GM19372 (cell line): ENCODE data around the gene TNNI3.

Experiments
- ATAC-seq: cut with Tn5 transposase; IDR thresholded peaks from one replicate; pipeline ENCODE4 v1.9.1; 2021; ENCODE audit warnings: mild to moderate bottlenecking, low read depth, moderate library complexity; ENCODE audit not compliant: unreplicated experiment

The TNNI3 gene

DNA sequence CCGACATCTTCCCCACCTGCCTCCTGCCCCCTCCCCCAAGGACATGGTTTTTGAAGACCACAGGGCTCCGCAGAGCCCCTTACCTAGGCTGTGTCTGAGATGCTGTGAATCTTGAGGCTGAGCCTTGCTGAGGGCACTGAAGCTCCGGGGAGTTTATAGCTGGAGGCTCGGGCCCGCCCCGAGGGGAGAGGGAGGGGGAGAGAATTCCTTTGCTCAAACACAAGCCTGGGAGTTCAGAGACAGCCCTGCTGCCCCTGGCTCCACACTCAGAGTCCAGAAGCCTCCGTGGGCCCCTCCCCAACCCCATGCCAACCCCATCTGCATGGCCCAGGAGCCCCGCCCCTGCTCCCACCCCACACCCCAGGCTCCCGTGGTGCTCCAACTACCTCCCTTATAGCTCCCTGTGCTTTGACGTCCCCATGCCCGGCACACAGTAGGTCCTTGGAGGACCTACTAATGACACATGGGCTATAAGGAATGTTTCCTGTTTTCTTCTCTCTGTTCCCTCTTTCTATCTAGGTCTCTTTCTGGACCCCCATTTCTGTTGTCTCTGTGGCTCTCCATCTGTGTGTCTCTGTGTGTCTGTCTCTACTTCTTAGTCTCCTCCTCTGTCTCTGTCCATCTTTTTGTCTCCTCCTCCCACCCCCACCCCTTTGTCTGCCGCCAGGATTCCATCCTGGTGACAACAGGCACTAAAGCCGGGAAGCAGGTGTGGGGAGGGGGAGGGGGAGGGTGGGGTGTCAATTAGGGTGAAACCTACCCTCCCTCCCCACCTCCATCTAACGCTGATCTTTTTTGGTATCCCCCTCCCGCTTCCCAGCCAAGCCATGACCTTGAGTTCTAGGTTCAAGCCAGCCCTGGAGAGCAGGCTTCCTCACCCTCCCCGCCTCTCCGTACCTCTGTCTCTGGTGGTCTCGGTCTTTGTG, 8.2 kb downstream of the TNNI3 start, which contains the start of gene TNNT1:
Gene TNNT1, minus strand, starts transcription at position 129 of the 926 bp plus-strand sequence. CDS start 2,049 bp downstream, outside the sequence.
- no peak for ATAC-seq

DNA sequence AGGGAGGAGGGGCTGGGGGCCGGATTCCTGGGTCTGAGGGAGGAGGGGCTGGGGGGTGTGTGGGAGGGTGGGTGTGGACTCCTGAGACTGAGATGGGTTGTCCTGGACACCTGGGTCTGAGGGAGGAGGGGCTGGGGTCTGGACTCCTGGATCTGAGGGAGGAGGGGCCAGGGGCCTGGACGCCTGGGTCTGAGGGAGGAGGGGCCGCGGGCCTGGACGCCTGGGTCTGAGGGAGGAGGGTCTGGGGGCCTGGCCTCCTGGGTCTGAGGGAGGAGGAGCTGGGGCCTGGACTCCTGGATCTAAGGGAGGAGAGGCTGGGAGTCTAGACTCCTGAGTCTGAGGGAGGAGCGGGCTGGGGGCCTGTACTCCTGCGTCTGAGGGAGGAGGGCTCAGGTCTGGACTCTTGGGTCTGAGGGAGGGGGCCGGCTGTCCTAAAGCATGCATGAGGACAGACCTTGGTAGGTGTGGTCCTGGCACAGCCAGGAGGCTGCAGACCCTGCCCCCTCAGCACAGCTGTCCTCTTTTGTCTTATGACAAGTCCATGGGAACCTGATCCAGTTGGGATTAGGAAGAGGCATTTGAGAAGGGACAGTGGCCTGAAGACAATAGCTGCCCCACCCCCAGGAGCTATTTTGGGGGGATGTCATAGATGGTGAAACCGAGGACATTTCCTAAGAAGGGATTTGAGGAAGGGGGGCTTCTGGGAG, 9.8 kb downstream of the TNNI3 start:
- no peak for ATAC-seq

DNA sequence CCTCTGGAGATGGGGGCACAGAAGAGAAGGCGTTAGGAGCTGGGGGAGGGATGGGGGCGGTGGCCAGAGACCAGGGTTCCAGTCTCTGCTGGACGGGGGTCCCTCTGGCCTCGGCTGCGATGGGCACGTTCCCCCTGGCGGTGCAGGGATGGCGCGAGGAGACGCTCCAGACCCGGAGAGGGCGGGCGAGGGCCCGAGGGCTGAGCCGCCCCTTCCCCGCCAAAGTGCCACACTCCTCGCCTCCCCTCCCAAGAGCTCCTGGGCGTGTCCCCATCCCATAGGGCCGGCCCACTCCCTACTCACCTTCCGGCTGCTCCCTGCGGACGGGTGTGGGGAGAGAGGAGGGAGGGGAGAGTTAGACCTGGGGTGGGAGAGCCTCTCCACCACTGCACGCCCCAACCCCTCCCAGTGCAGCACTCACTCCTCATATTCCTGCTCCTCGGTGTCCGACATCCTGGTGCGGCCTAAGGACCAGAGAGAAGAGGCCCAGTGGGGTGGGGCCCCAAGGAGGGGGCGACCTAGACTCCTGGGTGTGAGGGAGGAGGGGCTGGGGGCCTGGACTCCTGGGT, 10.7 kb downstream of the TNNI3 start:
- no peak for ATAC-seq

DNA sequence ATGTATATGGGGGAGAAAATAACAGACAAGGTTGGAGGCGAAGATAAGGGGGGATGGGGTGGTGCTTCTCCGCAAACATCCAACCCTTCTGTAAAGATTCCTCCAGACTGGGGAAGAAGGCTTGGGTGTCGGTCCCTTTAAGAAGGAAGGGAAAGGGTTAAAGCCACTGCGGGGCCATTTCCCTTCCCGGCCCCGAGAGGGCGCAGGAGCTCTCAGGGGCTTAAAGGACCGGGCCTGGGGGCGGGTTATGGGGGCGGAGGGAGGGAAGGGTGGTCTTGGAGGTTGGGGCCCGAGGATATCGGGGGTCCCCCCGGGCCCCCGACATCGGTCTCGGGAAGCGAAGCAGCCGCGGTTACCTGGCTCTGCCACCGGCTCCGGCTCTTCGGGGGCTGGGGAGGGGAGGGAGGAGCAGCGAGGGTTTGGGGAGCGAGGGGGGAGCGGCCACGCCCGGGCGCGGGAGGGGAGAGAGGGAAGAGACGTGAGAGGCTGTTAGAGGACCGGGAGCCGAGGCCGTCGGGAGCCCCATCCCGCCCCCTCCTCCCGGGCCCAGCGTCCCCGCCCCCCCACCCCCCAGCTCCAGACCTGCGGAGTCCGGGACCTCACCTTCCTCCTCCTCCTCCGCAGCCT, 11.3 kb downstream of the TNNI3 start:
- ATAC-seq, result no peak

DNA sequence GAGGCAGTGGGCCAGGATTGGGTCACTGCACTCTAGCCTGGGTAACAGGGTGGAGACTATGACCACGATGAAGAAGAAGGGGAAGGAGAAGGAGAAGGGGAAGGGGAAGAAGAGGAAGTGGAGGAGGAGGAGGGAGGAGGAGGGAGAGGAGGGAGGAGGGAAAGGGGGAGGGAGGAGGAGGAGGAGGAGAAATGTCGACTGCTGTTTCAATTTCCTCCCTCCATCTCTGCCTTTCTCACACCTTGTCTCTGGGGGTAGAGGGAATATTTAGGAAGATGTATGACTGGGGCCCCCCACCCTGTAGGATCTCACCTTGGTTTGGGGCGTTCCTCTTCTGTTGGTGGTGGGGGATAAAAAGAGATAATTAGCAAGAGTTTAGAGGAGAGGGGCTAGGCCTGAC, 12.3 kb downstream of the TNNI3 start:
- no peak for ATAC-seq

DNA sequence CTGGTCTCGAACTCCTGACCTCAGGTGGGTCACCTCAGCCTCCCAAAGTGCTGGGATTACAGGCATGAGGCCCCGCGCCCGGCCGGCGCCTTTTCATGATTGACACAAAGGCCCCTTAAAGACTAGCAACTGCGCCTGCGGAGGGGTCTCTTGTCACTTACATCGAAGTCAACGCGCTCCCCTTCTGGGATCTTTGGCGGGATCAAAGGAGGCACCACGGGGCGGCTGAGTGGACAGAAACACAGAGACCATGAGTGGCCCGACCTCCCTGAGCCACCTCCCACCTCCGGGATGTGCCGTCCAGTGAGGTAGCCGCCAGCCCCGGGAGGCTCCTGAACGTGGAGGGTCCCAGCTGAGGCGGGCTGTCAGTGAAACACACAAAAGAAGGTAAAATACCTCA, 15.8 kb downstream of the TNNI3 start:
- no peak for ATAC-seq

DNA sequence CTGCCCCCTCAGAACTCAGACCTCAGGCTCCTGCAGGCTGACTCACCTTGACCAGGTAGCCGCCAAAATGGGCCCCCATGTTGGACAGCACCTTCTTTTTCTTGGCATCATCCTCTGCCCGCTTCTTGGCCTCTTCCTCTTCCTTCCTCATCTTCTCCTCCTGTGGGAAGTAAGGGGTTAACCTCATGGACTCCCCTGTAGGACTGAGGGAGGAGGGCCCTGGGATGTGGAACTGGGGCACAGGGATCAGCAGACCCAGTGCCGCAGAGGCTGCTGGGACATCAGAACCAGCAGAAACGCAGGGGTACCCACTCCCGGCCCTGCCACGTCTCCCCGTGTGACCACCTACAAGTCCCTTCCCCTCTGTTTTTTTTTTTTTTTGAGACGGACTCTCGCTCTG, 19.6 kb downstream of the TNNI3 start:
- no peak for ATAC-seq

DNA sequence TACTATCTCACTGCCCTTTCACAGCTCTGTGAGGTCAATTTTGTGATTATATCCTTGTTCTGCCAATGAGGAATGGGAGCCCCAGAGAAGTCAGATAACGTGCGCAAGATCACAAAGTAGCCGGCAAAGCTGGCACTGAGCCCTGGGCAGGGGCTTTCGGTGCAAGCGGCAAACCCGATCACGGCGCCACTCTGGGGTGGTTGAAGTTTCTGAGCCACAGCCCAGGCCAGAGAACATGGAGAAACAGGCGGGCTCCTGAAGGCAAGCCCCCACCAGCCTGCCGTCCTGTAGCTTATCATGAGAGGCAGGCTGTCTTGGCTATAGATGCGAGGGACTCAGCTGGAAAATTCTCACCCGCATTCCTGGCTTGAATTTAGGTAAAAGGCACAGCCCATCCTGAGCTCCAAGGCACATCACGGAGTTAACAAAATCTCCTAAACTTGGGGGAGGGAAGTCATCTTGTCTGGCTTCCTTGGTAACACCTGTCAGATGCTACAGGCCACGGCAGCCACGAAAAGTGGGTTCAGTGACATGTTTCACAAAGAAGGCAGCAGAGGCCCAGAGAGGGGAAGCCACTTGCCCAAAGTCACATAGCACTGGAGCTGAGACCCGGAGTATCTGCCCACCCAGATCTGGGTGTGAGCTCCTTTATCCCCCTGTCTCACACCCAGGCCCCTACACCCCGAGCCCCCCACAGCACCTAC, 21.0 kb downstream of the TNNI3 start:
- no peak for ATAC-seq

DNA sequence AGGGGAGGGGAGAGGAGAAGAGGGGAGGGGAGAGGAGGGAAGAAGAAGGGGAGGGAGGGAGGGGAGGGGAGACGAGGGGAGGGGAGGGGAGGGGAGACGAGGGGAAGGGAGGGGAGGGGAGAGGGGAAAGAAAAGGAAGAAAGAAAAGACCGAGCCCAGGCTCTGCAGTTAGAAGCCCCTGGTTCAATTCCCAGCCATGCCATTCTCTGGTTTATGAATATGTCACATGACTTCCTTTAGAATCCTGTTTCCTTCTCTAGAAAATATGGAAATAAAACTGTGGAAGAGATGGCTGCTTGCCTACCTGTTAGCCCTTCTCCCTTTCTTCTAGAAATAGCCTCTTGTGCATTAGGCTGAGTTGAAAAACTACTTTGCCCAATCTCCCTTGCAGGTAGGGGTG, 22.8 kb downstream of the TNNI3 start:
- ATAC-seq, result no peak

DNA sequence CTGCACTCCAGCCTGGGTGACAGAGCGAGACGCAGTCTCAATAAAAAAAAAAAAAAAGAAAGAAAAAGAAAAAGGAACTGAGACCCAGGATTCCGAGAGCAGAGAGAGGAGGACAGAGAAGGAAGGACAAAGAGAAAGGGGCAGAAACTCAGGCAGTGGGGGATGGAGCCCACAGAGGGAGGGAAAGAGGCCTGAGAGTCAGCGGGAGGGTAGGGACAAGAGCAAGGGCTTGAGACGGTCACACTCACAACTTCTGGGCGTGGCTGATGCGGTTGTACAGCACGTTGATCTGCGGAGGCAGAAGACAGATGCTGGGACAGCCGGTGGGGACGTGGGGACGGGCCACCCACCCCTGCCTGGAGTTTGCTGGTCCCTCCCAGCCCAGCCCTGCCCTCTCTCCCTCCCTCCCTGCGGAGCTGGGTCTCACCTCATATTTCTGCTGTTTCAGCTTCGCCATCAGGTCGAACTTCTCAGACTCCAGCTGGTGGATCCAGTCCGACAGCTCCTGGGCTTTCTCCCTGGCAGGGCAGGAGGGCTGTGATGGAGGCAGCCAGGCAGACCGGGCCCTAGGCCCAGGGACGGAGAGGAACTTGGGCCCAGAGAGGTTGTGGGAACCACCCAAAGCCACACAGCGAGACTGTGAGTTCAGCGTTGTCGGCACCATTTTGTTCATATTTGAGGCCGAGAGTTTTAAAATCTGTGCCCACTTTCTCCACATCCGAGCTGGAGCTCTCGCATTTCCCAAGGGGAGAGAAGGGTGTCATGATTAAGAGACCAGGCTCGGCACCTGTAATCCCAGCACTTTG, 23.7 kb downstream of the TNNI3 start:
- ATAC-seq, result no peak

DNA sequence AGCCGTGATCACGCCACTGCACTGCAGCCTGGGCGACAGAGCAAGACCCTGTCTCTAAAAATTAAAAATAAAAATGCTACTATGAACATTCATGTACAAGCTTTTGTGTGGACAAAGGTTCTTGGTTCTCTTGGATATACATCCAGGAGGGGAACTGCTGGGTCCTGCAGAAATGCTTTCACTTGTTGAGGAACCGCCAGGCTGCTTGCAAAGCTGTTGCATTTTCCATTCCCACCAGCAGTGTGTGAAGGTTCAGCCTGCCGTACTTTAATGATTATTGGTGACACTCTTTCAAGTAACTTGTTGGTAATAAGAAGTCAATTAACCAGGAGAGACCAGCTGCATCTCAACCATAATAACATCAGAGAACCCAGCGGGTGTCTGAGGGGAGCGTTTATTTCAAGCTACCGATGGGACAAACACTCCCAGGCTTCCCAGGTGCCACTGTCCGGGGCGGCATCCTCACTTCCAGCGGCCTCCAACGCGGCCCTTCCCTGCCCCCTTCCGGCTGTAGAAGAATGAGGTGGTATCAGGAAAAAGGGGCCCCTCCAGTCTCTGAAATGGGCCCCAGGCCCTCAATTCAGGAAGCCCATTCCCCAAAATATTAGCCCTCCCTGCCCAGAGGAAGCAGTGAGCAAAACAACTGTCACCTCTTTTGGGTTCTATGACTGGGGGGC, 24.9 kb downstream of the TNNI3 start:
- ATAC-seq, result no peak

DNA sequence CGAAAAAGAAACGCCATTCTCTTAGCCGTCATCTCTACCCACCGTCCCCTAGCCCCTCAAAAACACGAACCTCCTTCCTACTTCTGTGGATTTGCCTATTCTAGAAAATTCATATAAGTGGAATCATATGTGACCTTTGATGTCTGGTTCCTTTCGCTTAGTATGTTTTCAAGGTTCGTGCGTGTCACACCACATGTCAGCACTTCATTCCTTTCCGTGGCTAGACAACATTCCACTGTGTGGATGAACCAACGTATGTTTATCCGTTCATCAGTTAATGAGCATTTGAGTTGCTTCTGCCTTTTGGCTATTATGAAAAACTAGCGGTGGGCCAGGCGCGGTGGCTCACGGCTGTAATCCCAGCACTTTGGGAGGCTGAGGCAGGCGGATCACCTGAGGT, 26.1 kb downstream of the TNNI3 start:
- no peak for ATAC-seq

DNA sequence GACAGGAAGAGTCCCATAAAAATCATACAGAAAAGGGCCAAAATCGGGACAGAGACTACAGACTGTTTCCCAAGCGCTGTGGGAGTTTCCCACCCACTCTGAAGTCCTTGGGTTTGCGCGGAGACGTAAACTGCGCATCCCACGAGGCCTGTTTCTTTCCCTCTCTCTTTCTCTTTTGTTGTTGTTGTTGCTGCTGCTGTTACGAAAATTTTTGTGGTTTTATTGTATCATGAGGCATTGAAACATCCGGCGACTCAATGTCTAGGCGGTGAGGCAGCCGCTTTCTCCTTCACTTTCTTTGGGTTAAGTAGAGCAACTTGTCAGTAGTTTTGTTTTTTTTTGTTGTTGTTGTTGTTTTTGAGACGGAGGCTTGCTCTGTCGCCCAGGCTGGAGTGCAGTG, 38.5 kb downstream of the TNNI3 start:
- ATAC-seq, result no peak

DNA sequence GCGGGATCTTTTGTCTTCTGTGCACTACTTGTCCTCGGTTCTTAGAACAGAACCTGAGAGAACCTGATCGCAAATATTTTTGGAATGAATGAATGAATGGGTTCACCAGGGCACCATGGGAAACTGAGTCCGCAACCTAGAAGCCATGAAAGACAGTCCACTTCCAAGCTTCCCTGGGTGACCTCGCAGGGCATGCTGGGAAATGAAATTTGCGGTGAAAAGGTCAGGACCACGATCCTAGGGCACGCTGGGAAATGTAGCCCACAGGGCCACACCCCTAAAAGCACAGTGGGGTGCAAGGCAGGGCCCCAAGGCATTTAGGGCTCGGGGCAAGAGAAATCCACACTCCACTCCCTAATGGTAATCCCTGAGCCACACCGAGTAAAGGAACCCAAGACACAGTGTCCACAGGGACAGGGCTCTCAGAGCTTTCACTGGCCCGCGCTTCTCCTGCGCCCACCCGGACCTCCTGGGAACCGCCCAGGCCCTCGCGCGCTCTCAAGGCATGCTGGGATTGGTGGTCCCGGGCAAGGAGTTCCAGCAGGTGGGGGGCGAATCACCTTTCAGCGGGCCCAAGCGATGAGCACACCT, 39.0 kb downstream of the TNNI3 start:
- no peak for ATAC-seq

DNA sequence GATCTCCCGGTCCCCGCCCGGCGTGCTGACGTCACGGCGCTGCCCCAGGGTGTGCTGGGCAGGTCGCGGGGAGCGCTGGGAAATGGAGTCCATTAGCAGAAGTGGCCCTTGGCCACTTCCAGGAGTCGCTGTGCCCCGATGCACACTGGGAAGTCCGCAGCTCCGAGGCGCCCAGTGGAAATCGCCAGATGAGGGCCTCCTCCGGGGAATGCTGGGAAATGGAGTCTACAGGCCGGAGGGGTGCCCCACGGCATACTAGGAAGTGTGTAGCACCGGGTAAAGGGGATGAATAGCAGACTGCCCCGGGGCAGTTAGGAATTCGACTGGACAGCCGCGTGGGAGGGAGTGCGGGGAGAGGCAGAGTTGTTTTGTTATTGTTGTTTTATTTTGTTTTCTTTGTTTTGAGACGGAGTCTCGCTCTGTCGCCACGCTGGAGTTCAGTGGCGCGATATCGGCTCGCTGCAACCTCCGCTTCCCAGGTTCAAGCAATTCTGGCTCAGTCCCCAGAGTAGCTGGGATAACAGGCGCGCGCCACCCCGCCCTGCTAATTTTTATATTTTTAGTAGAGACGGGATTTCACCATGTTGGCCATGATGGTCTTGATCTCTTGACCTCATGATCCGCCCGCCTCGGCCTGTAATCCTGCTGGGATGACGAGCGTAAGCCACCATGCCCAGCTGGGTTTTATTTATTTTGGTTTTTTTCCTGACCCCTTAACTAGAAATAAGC, 39.7 kb downstream of the TNNI3 start:
- peak; percentile 91 for ATAC-seq

DNA sequence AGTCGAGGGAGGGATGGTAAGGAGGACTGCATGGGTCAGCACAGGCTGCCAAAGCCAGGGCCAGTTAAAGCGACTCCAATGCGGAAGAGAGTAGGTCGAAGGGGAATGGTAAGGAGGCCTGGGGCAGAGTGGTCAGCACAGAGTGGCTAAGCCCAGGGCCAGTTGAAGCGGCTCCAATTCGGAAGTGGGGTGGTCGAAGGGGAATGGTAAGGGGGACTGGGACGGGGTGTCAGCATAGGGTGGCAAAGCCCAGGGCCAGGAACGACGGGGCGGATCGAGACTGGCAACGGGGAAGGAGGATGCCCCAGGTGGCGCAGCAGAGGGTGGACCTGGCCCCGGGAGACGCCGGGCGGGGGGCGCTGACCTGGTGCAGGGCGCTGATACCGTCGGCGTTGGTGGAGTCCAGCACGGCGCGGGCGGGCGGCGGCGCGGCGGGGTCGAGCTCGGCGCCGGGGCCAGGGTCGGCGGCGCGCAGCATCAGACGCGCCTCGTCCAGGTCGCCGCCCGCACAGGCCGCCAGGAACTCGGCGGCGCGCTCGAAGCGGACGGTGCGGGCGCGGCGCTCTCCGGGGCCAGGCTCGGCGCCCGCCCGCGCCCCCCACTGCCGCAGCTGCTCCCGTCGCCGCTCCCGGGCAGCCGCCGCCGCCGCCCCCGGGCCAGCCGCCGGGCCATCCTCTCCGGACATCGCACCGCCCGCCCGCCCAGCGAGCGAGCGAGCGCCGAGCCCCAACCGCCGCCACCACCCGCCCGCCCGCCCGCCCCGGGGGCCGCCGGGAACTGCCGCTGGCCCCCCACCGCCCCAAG, 40.5 kb downstream of the TNNI3 start, which contains the start of gene PPP1R12C:
Gene PPP1R12C, minus strand, starts transcription at position 779 of the 804 bp plus-strand sequence. Its CDS starts 94 bp downstream, at position 685.
- ATAC-seq, result no peak
